ENCODE data around the gene PSMA6.
"Not testable (repeated sequence)": the region's sequence is repeated elsewhere in the genome, so short reads cannot be mapped to it uniquely, and the experiment has no call there.

DNA sequence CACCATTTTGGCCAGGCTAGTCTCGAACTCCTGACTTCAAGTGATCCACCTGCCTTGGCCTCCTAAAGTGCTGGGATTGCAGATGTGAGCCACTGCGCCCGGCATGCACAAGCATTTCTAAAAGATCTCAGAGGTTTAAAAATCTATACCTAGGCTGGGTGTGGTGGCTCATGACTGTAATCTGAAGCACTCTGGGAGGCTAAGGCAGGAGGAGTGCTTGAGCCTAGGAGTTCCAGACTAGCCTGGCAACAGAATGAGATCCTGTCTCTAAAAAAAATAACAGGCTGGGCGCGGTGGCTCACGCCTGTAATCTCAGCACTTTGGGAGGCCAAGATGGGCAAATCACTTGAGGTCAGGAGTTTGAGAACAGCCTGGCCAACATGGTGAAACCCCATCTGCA lies 63.1 kb downstream of the PSMA6 start:
- TF ChIP-seq, protein P1, sequence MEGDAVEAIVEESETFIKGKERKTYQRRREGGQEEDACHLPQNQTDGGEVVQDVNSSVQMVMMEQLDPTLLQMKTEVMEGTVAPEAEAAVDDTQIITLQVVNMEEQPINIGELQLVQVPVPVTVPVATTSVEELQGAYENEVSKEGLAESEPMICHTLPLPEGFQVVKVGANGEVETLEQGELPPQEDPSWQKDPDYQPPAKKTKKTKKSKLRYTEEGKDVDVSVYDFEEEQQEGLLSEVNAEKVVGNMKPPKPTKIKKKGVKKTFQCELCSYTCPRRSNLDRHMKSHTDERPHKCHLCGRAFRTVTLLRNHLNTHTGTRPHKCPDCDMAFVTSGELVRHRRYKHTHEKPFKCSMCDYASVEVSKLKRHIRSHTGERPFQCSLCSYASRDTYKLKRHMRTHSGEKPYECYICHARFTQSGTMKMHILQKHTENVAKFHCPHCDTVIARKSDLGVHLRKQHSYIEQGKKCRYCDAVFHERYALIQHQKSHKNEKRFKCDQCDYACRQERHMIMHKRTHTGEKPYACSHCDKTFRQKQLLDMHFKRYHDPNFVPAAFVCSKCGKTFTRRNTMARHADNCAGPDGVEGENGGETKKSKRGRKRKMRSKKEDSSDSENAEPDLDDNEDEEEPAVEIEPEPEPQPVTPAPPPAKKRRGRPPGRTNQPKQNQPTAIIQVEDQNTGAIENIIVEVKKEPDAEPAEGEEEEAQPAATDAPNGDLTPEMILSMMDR (IDR thresholded peaks at IDR 0.05): not testable (repeated sequence)
- TF ChIP-seq POLR2A (IDR thresholded peaks at IDR 0.05; ENCODE audit: low read length); EP300 (IDR thresholded peaks at IDR 0.05); HDAC2 (IDR thresholded peaks at IDR 0.05); MAFK (IDR thresholded peaks at IDR 0.05; ENCODE audit: partially characterized antibody); KDM5A (IDR thresholded peaks at IDR 0.05); CBX2 (IDR thresholded peaks at IDR 0.05; ENCODE audit: borderline replicate concordance, low read depth): not testable (repeated sequence)
- TF ChIP-seq, protein P2, sequence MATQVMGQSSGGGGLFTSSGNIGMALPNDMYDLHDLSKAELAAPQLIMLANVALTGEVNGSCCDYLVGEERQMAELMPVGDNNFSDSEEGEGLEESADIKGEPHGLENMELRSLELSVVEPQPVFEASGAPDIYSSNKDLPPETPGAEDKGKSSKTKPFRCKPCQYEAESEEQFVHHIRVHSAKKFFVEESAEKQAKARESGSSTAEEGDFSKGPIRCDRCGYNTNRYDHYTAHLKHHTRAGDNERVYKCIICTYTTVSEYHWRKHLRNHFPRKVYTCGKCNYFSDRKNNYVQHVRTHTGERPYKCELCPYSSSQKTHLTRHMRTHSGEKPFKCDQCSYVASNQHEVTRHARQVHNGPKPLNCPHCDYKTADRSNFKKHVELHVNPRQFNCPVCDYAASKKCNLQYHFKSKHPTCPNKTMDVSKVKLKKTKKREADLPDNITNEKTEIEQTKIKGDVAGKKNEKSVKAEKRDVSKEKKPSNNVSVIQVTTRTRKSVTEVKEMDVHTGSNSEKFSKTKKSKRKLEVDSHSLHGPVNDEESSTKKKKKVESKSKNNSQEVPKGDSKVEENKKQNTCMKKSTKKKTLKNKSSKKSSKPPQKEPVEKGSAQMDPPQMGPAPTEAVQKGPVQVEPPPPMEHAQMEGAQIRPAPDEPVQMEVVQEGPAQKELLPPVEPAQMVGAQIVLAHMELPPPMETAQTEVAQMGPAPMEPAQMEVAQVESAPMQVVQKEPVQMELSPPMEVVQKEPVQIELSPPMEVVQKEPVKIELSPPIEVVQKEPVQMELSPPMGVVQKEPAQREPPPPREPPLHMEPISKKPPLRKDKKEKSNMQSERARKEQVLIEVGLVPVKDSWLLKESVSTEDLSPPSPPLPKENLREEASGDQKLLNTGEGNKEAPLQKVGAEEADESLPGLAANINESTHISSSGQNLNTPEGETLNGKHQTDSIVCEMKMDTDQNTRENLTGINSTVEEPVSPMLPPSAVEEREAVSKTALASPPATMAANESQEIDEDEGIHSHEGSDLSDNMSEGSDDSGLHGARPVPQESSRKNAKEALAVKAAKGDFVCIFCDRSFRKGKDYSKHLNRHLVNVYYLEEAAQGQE (IDR thresholded peaks at IDR 0.05): not testable (repeated sequence)
- TF ChIP-seq, protein P3, sequence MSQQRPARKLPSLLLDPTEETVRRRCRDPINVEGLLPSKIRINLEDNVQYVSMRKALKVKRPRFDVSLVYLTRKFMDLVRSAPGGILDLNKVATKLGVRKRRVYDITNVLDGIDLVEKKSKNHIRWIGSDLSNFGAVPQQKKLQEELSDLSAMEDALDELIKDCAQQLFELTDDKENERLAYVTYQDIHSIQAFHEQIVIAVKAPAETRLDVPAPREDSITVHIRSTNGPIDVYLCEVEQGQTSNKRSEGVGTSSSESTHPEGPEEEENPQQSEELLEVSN (IDR thresholded peaks at IDR 0.05; ENCODE audit: borderline replicate concordance, low read depth): not testable (repeated sequence)

Measured in A549 (cell line).